Right kidney (tissue), 1 donor: ENCODE measurements around the gene PBRM1.
"Not testable (repeated sequence)": the region's sequence is repeated elsewhere in the genome, so short reads cannot be mapped to it uniquely, and the experiment has no call there.

Source experiments
- DNase-seq: peaks from one replicate; pipeline ENCODE4 v3.0.0-alpha.2; 2016

PBRM1 gene

GRCh38 chr3:52536369-52537164, 149.1 kb downstream of the PBRM1 start, which contains the start of gene UQCC5:
UQCC5 (plus strand) TSS chr3:52536605; CDS start chr3:52536756, 151 bp downstream.
- DNase-seq: peak; percentile 87

GRCh38 chr3:52536112-52536368, 149.7 kb downstream of the PBRM1 start:
- DNase-seq: no peak

GRCh38 chr3:52535411-52536111, 150.2 kb downstream of the PBRM1 start:
- DNase-seq: no peak

GRCh38 chr3:52534281-52535183, 151.2 kb downstream of the PBRM1 start:
- DNase-seq: peak; percentile 66

- DNase-seq: peak; percentile 90
Observed at GRCh38 chr3:52533623-52534280, 152.0 kb downstream of the PBRM1 start, which contains the start of gene NT5DC2. NT5DC2 (minus strand) TSS chr3:52533857; CDS start chr3:52533737, 120 bp downstream.

GRCh38 chr3:52532838-52533622, 152.7 kb downstream of the PBRM1 start:
- peak; percentile 67 for DNase-seq

GRCh38 chr3:52532517-52532837, 153.2 kb downstream of the PBRM1 start:
- DNase-seq: no peak

GRCh38 chr3:52531860-52532516, 153.7 kb downstream of the PBRM1 start:
- DNase-seq: no peak

- no peak for DNase-seq
Observed at GRCh38 chr3:52530918-52531826, 154.5 kb downstream of the PBRM1 start.

GRCh38 chr3:52529376-52530333, 156.1 kb downstream of the PBRM1 start:
- no peak for DNase-seq

GRCh38 chr3:52528586-52529375, 156.9 kb downstream of the PBRM1 start:
- DNase-seq: no peak

- DNase-seq: no peak
Observed at GRCh38 chr3:52527732-52528585, 157.8 kb downstream of the PBRM1 start.

GRCh38 chr3:52527039-52527731, 158.5 kb downstream of the PBRM1 start:
- DNase-seq: no peak

- DNase-seq: not testable (repeated sequence)
Observed at GRCh38 chr3:52526671-52527038, 159.1 kb downstream of the PBRM1 start.

- DNase-seq: no peak
Observed at GRCh38 chr3:52525680-52526561, 159.8 kb downstream of the PBRM1 start.
